Measurements from ENCODE around the gene PIP4K2C.

The PIP4K2C gene

GRCh38 chr12:57579677-57580465 lies 11.1 kb upstream of the PIP4K2C start:
- Histone ChIP-seq H3K27ac (no peak overlapping the region), H3K36me3 (no peaks in the 10 kb centered on the region), H3K27me3 (no peaks in the 10 kb centered on the region), H3K4me3 (no peak overlapping the region), H3K4me2 (no peak overlapping the region), H3K4me1 (peaks cover 0 to 8% (median 4%) of the 10 kb centered on the region in 10 experiments; a peak in 10 of 20 replicates), H3K9ac (no peak overlapping the region), H4K20me1 (no peaks in the 10 kb centered on the region; a peak in 1 of 22 replicates), H3K9me3 (replicated peaks in 1 of 11) (no peaks in the 10 kb centered on the region)
- TF ChIP-seq Cebpa-rat (IDR thresholded peaks at IDR 0.05): no peak

DNA sequence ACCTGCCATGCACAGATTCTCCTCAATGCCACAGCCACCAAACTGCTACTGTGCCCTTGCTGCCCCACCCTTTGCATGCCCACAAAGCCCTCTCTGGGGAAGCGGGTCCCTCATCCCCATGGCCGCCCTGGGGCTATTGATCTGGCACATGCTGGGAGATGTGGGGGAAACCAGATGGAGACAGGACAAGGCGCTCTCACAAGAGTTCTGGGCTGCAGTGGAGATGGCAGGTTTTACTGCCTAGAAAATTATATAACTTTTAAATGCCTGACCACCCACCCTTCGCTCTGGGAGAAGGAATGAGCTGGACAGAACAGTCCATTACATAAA lies 10.6 kb upstream of the PIP4K2C start:
- Histone ChIP-seq H3K9ac (no peak overlapping the region), H4K20me1 (no peaks in the 10 kb centered on the region; a peak in 1 of 22 replicates), H3K9me3 (replicated peaks in 1 of 11) (no peaks in the 10 kb centered on the region), H3K4me1 (peaks cover 0 to 13% (median 5%) of the 10 kb centered on the region in 10 experiments; a peak in 10 of 20 replicates), H3K27ac (no peak overlapping the region), H3K27me3 (no peaks in the 10 kb centered on the region; a peak in 1 of 22 replicates), H3K4me2 (no peak overlapping the region), H3K4me3 (no peak overlapping the region), H3K36me3 (no peaks in the 10 kb centered on the region)
- no peak for TF ChIP-seq Cebpa-rat (IDR thresholded peaks at IDR 0.05)

GRCh38 chr12:57581802-57582201 lies 9.2 kb upstream of the PIP4K2C start:
- H3K9me3 ChIP-seq (replicated peaks in 1 of 11): no peaks in the 10 kb centered on the region
- TF ChIP-seq Cebpa-rat (IDR thresholded peaks at IDR 0.05): no peak
- no peak overlapping the region for H3K9ac ChIP-seq
- H3K4me3 ChIP-seq: no peak overlapping the region
- H3K4me2 ChIP-seq: no peak overlapping the region
- no peak overlapping the region for H3K27ac ChIP-seq
- H3K36me3 ChIP-seq: no peaks in the 10 kb centered on the region
- peaks cover 0 to 14% (median 5%) of the 10 kb centered on the region in 10 experiments; a peak in 10 of 20 replicates for H3K4me1 ChIP-seq
- no peaks in the 10 kb centered on the region; a peak in 2 of 22 replicates for H4K20me1 ChIP-seq
- no peaks in the 10 kb centered on the region; a peak in 1 of 22 replicates for H3K27me3 ChIP-seq

DNA sequence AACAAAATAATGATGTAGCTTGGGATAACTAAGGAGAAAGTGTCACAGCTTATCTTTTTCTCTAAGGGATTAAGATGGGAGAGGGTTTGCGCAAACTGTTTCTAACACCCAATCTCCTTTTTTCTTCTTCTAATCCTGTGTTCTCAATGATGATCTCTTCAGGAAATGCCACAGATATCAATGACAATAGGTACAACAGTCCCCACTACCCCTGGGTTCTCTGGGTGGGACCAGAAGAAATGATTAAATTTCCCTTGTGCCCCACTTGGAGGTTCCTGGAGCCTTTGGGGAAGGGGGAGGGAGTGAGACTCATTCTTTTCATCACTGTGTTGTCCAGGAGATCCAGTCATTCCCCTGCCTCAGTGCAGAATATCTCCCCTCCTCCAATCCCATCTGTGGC lies 8.6 kb upstream of the PIP4K2C start:
- Histone ChIP-seq H3K27ac (no peak overlapping the region), H3K4me3 (no peak overlapping the region), H3K4me1 (peaks cover 0 to 14% (median 5%) of the 10 kb centered on the region in 10 experiments; a peak in 10 of 20 replicates), H3K36me3 (no peaks in the 10 kb centered on the region), H3K9me3 (replicated peaks in 1 of 11) (no peaks in the 10 kb centered on the region), H3K4me2 (no peak overlapping the region), H3K27me3 (no peaks in the 10 kb centered on the region; a peak in 1 of 22 replicates), H3K9ac (no peak overlapping the region), H4K20me1 (no peaks in the 10 kb centered on the region; a peak in 2 of 22 replicates)
- no peak for TF ChIP-seq Cebpa-rat (IDR thresholded peaks at IDR 0.05)

- no peak overlapping the region for H3K4me3 ChIP-seq
These were observed 7.8 kb upstream of the PIP4K2C start for GRCh38 chr12:57583008-57583831.

GRCh38 chr12:57584050-57584449 lies 6.9 kb upstream of the PIP4K2C start:
- H4K20me1 ChIP-seq: no peaks in the 10 kb centered on the region; a peak in 2 of 22 replicates
- no peaks in the 10 kb centered on the region for H3K36me3 ChIP-seq
- no peak overlapping the region for H3K9ac ChIP-seq
- H3K27me3 ChIP-seq: peaks cover 0 to 4% (median 0%) of the 10 kb centered on the region in 11 experiments; a peak in 2 of 22 replicates
- peaks cover 0 to 14% (median 5%) of the 10 kb centered on the region in 10 experiments; a peak in 10 of 20 replicates for H3K4me1 ChIP-seq
- no peaks in the 10 kb centered on the region for H3K9me3 ChIP-seq (replicated peaks in 1 of 11)
- H3K4me3 ChIP-seq: no peak overlapping the region
- no peak overlapping the region for H3K27ac ChIP-seq
- no peak for TF ChIP-seq Cebpa-rat (IDR thresholded peaks at IDR 0.05)
- H3K4me2 ChIP-seq: peak overlapping the region in 1 of 11 experiments; percentile 44; a peak in 1 of 22 replicates

More at GRCh38 chr12:57583008-57583831, 7.8 kb upstream of the PIP4K2C start:
- Histone ChIP-seq H3K9me3 (replicated peaks in 1 of 11) (no peaks in the 10 kb centered on the region), H3K4me1 (peaks cover 0 to 14% (median 5%) of the 10 kb centered on the region in 10 experiments; a peak in 10 of 20 replicates), H3K36me3 (no peaks in the 10 kb centered on the region), H3K4me2 (no peak overlapping the region; a peak in 1 of 22 replicates), H3K27me3 (peaks cover 0 to 4% (median 0%) of the 10 kb centered on the region in 11 experiments; a peak in 2 of 22 replicates), H3K9ac (no peak overlapping the region), H3K27ac (no peak overlapping the region), H4K20me1 (no peaks in the 10 kb centered on the region; a peak in 2 of 22 replicates)
- no peak for TF ChIP-seq Cebpa-rat (IDR thresholded peaks at IDR 0.05)

GRCh38 chr12:57584690-57585089 lies 6.3 kb upstream of the PIP4K2C start:
- no peak overlapping the region for H3K9ac ChIP-seq
- H3K36me3 ChIP-seq: no peaks in the 10 kb centered on the region
- no peaks in the 10 kb centered on the region for H3K9me3 ChIP-seq (replicated peaks in 1 of 11)
- H3K4me1 ChIP-seq: peaks cover 0 to 14% (median 5%) of the 10 kb centered on the region in 10 experiments; a peak in 10 of 20 replicates
- no peak overlapping the region for H3K4me3 ChIP-seq
- H3K4me2 ChIP-seq: peak overlapping the region in 5 of 11 experiments; percentile 7 to 44 (median 38); a peak in 6 of 22 replicates
- no peak overlapping the region for H3K27ac ChIP-seq
- H3K27me3 ChIP-seq: peaks cover 0 to 4% (median 0%) of the 10 kb centered on the region in 11 experiments; a peak in 2 of 22 replicates
- no peaks in the 10 kb centered on the region; a peak in 2 of 22 replicates for H4K20me1 ChIP-seq
- TF ChIP-seq Cebpa-rat (IDR thresholded peaks at IDR 0.05): no peak

- no peak for TF ChIP-seq Cebpa-rat (IDR thresholded peaks at IDR 0.05)
- H3K27ac ChIP-seq: no peak overlapping the region
- H4K20me1 ChIP-seq: no peaks in the 10 kb centered on the region; a peak in 2 of 22 replicates
- H3K9ac ChIP-seq: no peak overlapping the region
- H3K4me2 ChIP-seq: peak overlapping the region in 5 of 11 experiments; percentile 7 to 44 (median 38); a peak in 5 of 22 replicates
- no peaks in the 10 kb centered on the region for H3K9me3 ChIP-seq (replicated peaks in 1 of 11)
- H3K4me1 ChIP-seq: peaks cover 1 to 14% (median 6%) of the 10 kb centered on the region in 10 experiments; a peak in 16 of 20 replicates
- no peak overlapping the region for H3K4me3 ChIP-seq
- no peaks in the 10 kb centered on the region for H3K36me3 ChIP-seq
- peaks cover 0 to 4% (median 0%) of the 10 kb centered on the region in 11 experiments; a peak in 4 of 22 replicates for H3K27me3 ChIP-seq
These were observed 5.8 kb upstream of the PIP4K2C start for GRCh38 chr12:57585156-57585555.

DNA sequence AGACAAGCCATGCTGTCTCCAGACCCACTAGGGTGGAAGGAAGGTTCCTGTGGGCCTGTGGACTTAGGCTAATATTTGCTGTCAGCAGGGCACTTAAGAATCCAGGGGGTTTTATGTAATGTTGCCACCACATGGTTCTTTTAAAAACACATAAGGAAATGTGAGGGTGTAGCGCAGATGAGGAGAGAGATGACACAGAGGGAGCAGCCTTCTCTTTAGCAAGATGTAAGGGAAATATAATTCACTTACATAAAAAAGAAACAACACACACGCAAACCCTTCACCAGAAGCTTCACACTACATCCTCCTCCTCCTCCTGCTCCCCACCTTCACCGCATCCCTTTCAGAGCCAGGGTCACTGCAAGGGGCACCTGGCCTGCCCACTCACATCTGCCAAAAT lies 4.9 kb upstream of the PIP4K2C start:
- Histone ChIP-seq H3K27ac (no peak overlapping the region), H3K4me1 (peaks cover 11 to 22% (median 15%) of the 10 kb centered on the region in 10 experiments), H3K4me3 (no peak overlapping the region), H3K27me3 (peaks cover 8 to 14% (median 9%) of the 10 kb centered on the region in 11 experiments; a peak in 21 of 22 replicates), H3K9ac (no peak overlapping the region), H3K36me3 (no peaks in the 10 kb centered on the region), H3K9me3 (replicated peaks in 1 of 11) (no peaks in the 10 kb centered on the region; a peak in 1 of 22 replicates), H4K20me1 (no peaks in the 10 kb centered on the region; a peak in 2 of 22 replicates), H3K4me2 (no peak overlapping the region)
- no peak for TF ChIP-seq Cebpa-rat (IDR thresholded peaks at IDR 0.05)
